HT-29 (cell line): Measurements from ENCODE around the gene TRMT11. TPM values are rescaled to one million over a fixed set of nuclear protein-coding genes. Genes with fewer than 3 reads are reported as not detected.
A peak's percentile ranks its signal among the peaks of the same experiment; 100 is the strongest.
"Not testable (repeated sequence)": the region's sequence is repeated elsewhere in the genome, so short reads cannot be mapped to it uniquely, and the experiment has no call there.

Source experiments
- DNase-seq: peaks from one replicate; pipeline ENCODE4 v3.0.0-alpha.2; 2015; ENCODE audit warnings: low spot score
- total RNA-seq: library from RNA; depleted of rRNA; stranded (reverse); fragments of >200 nt; shearing (Covaris generic); gene quantifications from 2 replicates; pipeline ENCODE4 v1.2.3, GENCODE V29; 2014

TRMT11 gene
- total RNA-seq, 1 experiment from 2014 or later = 13.8 TPM

DNA sequence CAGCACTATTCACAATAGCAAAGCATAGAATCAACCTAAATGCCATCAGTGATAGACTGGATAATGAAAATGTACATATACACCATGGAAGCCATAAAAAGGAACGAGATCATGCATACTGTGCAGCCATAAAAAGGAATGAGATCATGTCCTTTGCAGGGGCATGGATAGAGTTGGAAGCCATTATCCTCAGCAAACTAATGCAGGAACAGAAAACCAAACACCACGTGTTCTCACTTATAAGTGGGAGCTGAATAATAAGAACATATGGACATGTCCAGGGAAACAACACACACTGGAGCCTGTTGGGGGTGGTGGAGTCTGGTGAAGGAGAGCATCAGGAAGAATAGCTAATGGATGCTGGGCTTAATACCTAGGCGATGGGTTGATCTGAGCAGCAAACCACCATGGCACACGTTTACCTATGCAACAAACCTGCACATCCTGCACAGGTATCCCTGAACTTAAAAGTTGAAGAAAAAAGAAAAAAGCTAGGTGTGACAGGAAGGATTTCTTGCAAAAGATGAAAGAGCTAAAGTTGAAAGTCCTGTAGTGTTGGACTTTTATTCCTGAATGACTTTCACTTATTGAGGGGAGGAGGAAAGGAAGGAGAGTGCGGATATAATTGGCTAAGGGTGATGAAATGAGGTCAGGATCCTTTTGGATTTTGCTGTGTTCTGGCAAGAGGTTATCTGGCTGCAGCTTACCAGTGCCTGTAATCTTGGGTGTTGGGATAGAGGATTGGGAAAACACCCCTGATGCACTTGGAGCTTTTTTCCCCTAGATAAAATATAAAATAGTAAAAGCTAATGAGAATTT, 8.5 kb downstream of the TRMT11 start:
- DNase-seq = no peak

DNA sequence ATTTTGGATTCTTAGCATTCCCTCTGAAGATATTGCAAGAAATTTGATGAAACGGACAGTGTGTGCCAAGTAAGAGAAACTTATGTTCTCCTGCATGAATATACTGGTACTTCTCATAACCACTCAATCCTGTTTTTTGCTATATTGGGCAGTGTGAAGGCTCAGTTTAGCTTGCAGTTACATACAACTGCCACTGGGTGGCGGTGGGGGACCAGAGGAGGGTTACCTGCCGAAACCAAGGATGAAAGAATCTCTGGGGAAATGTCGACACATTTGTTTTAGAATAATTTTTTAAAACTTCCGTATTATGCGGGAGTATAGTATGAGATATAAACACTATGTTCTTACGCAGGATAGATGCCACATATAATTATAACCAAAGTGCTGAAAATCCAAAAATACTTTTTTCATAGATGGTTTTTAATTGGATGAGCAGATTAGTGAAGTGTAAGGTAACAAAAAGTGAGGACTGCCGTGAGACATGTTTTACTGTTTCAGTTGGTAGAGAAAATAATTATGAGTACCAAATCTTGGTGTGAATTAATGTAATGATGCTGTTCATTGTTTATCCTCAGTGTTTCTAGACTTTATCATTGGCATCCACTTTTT, 9.7 kb downstream of the TRMT11 start:
- DNase-seq = peak; percentile 75

DNA sequence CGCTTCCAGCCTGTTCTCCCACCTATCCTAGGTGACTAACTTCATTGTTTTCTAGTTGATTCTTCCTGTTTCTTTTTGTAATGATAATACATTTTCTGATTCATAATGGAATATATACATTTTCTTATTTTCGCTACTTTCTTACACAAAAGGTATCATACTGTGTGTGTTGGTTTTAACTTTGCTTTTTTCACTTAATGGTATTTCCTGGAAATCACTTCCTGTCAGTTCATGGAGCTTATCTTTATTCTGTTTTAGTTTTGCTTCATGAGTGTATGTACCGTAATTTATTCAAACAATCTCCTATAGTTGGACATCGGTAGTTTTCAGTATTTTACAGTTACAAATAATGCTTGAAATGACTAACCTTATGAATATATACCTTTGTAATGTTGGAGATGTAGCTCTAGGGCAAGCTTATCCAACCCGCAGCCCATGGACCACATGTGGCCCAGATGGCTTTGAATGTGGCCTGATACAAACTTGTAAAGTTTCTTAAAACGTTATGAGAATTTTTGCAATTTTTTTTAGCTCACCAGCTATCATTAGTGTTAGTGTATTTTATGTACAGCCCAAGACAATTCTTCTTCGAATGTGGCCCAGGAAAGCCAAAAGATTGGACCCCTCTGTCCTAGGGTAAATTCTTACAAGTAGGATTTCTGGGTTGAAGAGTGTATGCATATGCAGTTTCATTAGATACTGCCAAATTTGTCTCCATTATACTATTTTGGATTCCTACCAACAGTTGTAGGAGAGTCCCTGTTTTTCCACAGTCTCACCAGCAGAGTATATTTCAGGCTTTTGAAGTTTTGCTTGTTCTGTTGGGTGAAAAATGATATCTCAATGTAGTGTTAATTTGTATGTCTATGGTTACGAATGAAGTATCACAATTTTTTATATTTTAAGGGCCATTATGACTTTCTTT, 16.7 kb downstream of the TRMT11 start:
- DNase-seq = no peak

DNA sequence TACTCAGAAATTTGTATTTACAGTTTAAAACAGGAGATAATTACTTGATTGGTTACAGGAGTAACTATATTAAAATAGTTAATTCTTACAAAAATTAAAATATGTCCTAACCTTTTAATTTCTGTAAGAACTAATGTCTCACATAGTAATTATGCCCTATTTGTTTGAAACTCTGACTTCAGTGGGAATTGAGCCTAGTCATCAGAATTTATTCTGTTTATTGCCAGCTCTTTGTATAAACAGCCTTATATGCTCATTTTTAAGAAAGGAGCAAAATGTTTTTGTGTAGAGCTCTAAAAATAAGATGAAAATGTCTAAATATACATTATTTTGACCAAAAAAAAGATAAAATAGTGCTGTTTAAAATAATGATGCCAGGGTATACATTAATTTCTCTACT, 21.5 kb downstream of the TRMT11 start:
- DNase-seq = no peak

GRCh38 chr6:126010040-126010439, 23.7 kb downstream of the TRMT11 start:
- DNase-seq = no peak

DNA sequence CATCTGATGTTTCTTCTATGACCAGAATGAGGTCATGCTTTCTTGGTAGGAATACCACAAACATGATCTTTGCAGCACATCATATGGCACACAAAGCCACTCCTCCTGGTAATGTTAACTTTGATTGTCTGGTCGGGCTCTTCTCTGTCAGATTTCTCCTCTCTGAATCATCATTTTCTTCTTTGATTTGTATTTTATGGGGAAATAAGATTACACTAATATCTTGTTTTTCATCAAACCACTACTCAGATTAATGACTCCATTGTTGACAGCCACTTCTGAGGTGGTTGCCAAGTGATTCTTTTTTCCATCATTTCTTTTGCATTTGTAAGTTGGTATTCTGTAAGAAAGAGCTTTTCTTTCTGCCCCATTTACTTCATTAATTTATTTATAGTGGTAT, 29.5 kb downstream of the TRMT11 start:
- DNase-seq = no peak

- DNase-seq = no peak
Measured at GRCh38 chr6:126016591-126016990, 30.3 kb downstream of the TRMT11 start.

DNA sequence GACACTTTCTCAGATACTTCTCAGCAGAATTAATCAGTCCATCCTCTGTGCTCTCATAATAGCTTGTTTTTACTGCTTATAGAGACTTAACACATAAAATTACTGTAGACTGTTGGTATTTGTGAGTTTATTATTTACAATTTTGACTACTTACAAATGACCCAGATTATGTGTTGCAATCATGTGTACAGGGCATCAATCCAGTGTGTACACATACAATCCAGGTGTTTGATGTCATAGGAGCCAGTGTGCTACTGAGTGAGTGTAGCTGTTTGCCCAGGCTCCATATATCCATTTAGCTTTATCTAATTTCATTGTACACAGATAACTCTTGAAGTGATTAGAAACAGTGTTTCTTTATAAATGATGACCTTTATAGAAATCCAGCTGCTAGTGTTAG, 31.3 kb downstream of the TRMT11 start:
- DNase-seq = no peak

- no peak for DNase-seq
Measured at GRCh38 chr6:126020305-126021050, 34.1 kb downstream of the TRMT11 start.

GRCh38 chr6:126023474-126023873, 37.1 kb downstream of the TRMT11 start:
- not testable (repeated sequence) for DNase-seq

DNA sequence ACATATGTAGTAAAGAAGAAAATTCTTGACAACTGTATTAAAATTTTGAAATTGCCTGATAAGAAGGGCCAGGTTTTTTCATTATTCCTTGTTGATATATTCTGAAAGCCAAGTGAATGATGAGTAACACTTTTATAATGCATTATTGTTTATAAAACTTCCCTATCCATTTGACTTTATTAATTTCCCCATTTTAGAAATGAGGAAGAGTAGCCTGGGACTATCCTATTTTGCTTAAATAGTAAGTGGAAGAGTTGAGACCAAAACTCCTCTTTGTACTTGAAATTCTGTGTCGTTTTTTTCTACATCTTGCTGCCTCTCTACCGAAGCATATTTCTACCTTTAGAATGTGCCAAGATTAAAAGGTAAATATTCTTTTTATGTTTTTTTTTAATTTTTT, 39.7 kb downstream of the TRMT11 start:
- DNase-seq = no peak

DNA sequence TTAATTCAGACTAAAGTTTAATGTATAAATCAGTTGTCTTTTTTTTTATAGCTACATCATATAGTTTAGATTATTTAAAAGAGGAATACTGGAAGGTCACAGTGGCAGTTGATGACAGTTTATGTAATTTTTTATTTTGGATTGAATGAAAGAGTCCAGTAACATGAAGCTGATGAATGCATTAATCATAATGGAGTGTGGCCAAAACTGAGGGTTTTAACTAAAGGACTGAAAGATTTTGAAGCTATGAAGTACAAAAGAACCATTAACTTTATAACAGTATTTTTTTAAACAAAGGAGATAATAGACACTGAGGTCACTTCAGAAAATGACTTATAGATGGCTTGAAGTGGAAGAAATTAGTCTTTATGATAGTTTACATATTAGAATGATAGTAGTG, 41.3 kb downstream of the TRMT11 start:
- DNase-seq = no peak

DNA sequence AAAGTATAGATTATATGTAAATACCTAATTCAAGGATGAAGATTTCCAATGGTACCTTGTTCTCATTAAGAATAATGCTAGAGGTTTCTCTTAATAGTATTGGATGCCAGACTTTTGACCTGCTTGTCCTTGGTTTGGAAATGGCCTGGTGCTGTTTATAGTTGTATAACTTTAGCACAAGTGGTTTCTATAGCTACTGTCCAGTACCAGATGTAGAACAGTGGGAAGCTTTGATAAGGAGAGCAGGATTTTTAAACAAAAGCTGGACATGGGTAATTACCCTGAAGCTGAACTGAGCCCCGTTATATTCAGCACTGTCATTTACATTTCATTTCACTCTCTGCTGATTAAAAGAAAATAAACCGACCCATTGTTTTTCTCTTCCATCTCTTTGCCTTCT, 43.7 kb downstream of the TRMT11 start:
- DNase-seq = no peak

DNA sequence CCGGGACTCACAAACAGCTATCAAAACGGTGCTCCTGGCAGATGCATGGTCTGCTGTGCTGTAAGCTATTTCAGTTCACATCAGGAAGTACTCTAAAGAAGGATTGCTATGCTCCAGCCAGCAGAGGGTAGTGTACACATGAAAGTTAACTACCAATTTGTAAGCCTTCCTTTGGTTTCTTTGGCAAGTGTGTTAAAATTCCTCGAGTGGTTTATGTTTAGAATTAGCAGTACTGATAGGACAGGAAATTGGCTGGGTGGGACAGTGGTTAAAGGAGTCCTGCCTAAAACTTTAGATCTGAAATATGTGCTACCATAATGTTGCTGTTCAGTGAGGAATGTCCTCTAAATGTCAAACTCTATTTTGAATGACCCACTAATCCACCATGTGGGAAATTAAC, 47.4 kb downstream of the TRMT11 start:
- DNase-seq = peak; percentile 78

DNA sequence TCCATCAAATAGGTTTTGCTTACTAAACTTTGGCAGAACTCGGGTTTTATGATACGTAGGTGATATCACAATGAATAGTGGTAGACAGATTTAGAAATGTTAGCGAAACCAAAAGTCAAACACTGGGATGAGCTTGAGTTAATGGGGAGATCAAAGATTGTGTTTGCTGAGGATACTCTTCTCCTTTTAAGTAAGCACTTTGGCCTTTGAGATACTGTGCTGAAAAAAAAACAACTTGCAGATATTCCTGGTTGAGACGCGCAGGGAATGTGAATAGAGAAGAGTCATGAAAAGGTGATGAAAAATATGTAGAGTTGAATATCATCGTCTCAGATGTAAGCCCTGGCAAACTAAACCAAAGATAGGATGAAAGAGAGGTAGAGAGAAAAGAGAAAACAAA, 48.3 kb downstream of the TRMT11 start:
- DNase-seq = no peak

- no peak for DNase-seq
Measured at GRCh38 chr6:126035764-126036163, 49.4 kb downstream of the TRMT11 start.

- no peak for DNase-seq
Measured at GRCh38 chr6:126038234-126038633, 51.9 kb downstream of the TRMT11 start.

- DNase-seq = no peak
Measured at GRCh38 chr6:126039284-126039683, 52.9 kb downstream of the TRMT11 start.

- DNase-seq = peak; percentile 23
Measured at GRCh38 chr6:126040394-126040793, 54.1 kb downstream of the TRMT11 start.

DNA sequence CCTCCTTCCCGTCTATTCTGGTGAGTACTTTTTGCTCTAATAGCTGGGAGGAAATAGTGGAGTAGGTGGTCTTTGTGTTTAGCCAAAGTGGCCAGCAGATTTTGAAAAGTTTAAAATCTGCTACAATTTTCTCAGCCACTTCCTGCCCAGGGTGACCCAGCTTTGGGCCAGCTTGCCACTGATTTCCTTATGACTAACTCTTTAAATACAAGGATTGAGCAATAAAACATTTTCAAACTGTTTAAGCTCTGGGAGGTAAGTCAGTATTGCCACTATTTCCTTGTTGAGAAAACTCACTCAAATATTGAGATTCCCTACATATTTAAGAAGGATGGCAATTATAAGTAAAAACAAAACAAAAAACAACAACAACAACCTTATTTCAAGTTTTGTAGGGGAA, 54.5 kb downstream of the TRMT11 start:
- DNase-seq = peak; percentile 71

- DNase-seq = peak; percentile 4
Measured at GRCh38 chr6:126041516-126041915, 55.2 kb downstream of the TRMT11 start.
